Gastrocnemius medialis (tissue), 4 donors: ENCODE results near the gene MANEA.

Experiments used
- POLR2A ChIP-seq, 2 donors: fragments of 450-650 bp; IDR thresholded peaks; one replicate each; pipeline ENCODE4 v1.6.1; 2017; ENCODE audit warnings: antibody characterized with exemption in 2 of 2, mild to moderate bottlenecking in 2 of 2, moderate library complexity in 2 of 2
- TF ChIP-seq, protein P1 (sequence below), 5 experiments: fragments of 450-650 bp in 3 of 5; fragments of 200-600 bp in 2 of 5; sonication (generic) in 2 of 5; IDR thresholded peaks in 4 of 5; conservative IDR thresholded peaks in 1 of 5; 1 replicate in 4 of 5; 2 replicates in 1 of 5; pipeline ENCODE4 v1.5.1; 2016 to 2019; ENCODE audit warnings: antibody characterized with exemption in 5 of 5, mild to moderate bottlenecking in 3 of 5, moderate library complexity in 3 of 5

DNA sequence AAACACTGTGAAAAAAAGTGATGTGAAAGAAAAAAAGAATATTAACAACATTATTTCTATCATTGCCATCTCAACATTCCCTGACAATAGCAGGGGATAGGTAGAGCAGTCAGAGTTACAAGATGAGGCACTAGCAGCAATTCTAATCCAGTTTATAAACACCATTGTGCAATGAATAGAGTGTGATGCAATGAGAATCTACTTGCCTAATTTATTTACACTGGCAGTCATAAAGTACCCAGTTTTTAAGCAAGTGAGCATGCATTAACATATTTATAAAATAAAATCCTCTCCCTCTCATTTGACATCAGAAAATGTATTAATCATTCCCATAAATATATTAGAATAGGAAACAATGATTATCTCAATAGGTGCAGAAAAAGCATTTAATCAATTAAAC, 2.5 kb upstream of the MANEA start:
- TF ChIP-seq, protein P1, sequence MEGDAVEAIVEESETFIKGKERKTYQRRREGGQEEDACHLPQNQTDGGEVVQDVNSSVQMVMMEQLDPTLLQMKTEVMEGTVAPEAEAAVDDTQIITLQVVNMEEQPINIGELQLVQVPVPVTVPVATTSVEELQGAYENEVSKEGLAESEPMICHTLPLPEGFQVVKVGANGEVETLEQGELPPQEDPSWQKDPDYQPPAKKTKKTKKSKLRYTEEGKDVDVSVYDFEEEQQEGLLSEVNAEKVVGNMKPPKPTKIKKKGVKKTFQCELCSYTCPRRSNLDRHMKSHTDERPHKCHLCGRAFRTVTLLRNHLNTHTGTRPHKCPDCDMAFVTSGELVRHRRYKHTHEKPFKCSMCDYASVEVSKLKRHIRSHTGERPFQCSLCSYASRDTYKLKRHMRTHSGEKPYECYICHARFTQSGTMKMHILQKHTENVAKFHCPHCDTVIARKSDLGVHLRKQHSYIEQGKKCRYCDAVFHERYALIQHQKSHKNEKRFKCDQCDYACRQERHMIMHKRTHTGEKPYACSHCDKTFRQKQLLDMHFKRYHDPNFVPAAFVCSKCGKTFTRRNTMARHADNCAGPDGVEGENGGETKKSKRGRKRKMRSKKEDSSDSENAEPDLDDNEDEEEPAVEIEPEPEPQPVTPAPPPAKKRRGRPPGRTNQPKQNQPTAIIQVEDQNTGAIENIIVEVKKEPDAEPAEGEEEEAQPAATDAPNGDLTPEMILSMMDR (IDR thresholded peaks at IDR 0.05 in 4 of 5, conservative IDR thresholded peaks at IDR 0.05 in 1 of 5), result no peak
- no peak for TF ChIP-seq POLR2A (IDR thresholded peaks at IDR 0.05)
